Activated CD4-positive, alpha-beta T cell treated with anti-CD3 and anti-CD28 coated beads for 24 hours (primary cell): ENCODE measurements around the gene TNNI3K.

Experiments used
- DNase-seq, 2 donors: peaks; one replicate each; pipeline ENCODE4 v3.0.0-alpha.2; 2020; ENCODE audit warnings: low read depth in 2 of 2

Gene TNNI3K

DNA sequence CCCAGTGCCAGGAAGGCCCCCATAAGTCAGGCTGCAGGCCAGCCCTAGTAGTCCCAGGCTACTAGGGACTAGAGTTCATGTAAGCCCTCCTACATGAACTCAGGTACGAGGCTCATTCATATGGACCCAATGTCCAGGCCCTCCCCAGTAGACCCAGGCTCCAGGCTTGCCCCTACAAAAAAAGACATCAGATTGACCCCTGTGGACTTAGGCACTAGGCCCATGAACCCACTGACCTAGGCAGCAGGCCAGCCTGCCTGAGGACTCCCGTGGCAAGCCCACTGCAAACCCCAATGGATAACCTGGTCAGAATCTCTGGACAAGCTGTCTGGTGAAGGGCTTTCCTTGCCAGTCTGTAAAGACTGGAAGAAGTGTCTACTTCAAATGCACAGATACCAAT lies 51.2 kb downstream of the TNNI3K start:
- DNase-seq: no peak

- DNase-seq: no peak
These were observed 79.3 kb downstream of the TNNI3K start for GRCh38 chr1:74314438-74314837.

DNA sequence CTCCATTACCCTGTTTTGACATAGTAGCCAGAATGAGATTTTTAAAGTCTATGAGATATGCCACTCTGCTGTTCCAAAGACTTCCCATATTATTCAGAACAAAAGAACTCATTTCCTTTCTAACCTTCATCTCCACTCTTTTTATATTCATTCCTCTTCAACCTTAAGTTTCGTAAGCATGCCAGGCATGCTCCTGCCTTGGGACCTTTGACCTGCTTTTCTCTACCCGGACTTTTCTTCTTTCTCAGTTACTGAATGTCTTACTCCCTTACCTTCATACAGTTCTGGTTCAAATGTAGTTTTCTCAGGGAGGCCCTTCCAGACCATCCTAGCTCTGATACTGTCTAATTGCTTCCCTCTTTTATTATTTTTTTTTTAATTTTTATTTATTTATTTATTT lies 81.1 kb downstream of the TNNI3K start:
- no peak for DNase-seq

- no peak for DNase-seq
These were observed 82.5 kb downstream of the TNNI3K start for GRCh38 chr1:74317663-74318062.

DNA sequence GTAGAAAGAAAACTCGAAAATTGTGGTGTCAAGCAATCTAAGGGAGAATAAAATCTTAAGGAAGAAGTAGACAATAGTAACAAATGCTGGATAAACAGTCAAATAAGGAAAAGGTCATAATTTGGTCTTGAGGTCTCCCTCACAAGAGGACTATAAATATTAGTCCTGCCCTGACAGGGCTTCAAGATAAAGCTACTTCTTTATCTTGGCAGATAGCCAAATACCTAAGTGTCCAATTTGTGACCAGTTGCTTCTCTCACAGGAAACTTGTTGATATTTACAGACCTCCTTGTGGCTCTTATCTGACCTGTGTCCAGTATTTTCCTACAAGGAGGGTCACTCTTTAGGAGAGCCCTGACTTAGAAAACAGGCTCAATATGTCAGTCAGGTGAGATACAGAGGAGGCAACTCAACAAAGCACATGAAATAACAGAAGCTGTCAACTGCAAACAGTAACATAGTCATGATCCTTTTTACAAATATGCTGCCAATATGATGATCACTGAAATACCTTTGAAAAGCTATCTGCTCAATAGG lies 88.8 kb downstream of the TNNI3K start:
- no peak for DNase-seq

GRCh38 chr1:74324684-74325448 lies 89.7 kb downstream of the TNNI3K start:
- DNase-seq: no peak

- DNase-seq: no peak
These were observed 93.7 kb downstream of the TNNI3K start for GRCh38 chr1:74328851-74329250.

DNA sequence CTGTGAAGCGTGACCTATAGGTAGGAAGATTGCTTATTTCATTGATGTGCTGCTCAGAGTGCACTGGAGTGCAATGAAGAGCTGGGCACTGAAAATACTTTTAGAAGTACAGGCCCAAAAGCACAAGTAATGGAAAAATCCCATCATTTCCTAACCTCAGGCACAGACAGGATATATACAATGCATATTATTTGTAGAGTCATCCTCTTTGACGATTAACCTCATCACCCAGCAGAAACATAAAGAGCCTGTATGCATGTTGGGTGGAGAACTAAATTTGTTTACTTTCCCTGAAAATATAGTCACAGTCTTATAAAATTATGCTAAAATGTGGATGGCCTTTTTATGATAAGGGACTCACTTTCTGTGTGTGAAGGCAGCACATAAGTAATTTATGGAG lies 98.1 kb downstream of the TNNI3K start:
- no peak for DNase-seq

- DNase-seq: no peak
These were observed 99.0 kb downstream of the TNNI3K start for GRCh38 chr1:74334147-74334546.

- no peak for DNase-seq
These were observed 105.5 kb downstream of the TNNI3K start for GRCh38 chr1:74340656-74341055.

- DNase-seq: no peak
These were observed 106.6 kb downstream of the TNNI3K start for GRCh38 chr1:74341702-74342339.

GRCh38 chr1:74343216-74343615 lies 108.0 kb downstream of the TNNI3K start:
- no peak for DNase-seq

DNA sequence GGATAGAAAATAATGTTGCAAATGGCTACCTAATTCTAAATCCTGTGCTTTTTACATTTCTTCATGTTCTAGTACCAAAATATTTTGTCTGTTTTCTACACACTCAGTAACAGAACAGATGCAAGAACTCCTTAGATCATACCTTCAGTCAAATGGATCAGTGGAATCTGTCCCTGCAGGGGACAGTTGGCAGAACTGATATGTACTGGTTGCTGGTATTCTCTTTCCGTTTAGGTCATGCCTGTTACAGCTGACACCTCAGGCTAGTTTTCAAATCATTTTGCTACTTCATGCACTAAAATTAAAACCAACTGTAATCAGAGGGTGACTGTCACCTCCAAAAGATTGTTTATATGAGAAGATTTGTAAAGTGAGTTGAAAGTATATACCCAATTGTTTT lies 109.2 kb downstream of the TNNI3K start:
- DNase-seq: no peak

GRCh38 chr1:74356493-74356892 lies 121.3 kb downstream of the TNNI3K start:
- DNase-seq: no peak

DNA sequence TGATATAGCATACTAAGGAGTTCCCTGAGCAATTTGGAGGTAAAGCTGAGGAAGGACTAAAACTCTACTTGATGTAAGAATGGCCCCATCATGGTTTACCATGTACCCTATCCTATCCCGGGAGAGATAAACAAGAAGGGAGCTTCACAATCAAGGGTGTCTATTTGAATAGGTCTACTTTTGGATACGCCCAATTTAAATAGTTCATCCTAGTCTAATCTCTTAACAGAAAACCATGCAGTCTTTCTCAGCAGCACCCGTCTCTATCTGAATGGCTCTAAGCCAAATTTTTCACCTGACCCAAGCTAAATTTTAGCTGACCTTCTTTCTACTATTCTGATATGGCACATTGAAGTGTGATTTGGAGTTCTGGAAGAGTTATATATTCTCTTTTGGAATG lies 122.0 kb downstream of the TNNI3K start:
- no peak for DNase-seq

DNA sequence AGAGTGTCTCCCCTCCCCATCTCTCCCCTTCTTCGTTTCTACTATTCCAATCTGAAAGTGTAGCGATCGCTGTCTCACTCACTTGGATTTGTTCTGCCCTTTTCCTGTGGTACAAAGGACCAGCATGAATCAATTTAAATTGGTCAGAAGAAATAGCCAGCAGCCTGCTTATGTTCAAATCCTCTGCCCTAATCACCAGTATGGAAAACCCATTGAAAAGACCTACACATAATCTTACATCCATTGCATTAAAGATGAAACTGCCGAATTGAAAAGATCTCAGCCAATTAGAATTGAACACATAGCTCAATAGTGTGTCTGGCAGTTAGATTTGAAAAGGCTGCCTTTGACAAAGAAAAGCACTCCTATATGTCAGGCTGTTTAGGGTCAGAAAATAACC lies 122.6 kb downstream of the TNNI3K start:
- no peak for DNase-seq

GRCh38 chr1:74362691-74363090 lies 127.5 kb downstream of the TNNI3K start:
- no peak for DNase-seq

DNA sequence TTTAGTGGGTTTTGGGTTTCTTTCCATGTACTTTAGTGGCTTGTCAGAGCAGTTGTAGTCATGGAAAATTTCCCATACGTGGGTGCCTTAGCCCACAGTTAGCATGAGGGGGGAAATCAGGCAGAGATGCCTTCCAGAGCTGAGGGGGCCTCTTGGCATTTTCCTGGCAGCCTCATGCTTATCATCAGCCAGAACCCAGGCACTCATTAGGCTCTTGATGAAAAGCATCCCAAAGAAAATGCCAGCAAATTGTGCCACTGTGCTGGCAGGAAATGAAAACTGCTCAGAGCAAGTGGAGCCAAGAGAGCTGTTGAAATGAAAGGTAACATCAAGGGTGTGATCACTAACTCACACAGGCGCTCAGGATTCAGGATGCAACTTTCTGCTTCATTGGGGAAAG lies 128.0 kb downstream of the TNNI3K start:
- DNase-seq: no peak

- no peak for DNase-seq
These were observed 132.1 kb downstream of the TNNI3K start for GRCh38 chr1:74367175-74367813.

- no peak for DNase-seq
These were observed 133.1 kb downstream of the TNNI3K start for GRCh38 chr1:74368335-74368734.

DNA sequence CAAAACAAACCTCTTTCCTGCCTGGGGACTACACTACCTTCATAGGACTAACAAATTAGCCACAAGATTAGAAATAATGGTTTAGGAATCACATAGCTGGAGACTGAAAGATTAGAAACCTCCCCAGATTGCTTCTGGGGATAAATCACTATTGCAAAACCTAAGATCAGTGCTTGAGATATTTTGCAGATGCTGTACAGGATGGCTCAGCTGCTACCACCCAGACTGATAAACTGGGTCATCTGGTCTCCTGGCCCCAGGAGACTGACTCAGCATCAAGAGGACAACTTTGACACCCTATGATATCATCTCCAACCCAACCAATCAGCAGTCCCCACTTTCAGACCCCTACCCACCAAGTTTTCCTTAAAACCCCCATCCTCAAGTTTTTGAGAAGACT lies 140.2 kb downstream of the TNNI3K start:
- no peak for DNase-seq

GRCh38 chr1:74380252-74380651 lies 145.1 kb downstream of the TNNI3K start:
- no peak for DNase-seq

DNA sequence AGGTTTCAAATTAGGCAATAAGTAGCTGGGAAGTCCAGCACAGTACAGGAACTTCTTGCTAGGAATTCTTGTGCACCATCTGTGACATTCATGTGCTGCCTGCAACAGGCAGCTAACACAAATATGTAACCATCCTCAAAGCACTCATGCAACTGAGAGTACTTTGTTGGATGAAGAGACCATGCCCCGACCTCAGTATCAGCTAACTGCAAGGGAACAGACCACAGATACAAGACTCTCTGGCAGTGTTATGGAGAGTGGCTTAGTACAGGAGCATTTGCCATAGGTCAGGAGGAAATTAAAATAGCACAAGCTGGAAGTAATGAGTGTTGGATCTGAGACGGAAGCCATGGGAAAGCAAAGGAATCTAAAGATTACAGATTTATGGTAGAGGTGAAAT lies 153.7 kb downstream of the TNNI3K start:
- DNase-seq: no peak
